WTC11 (cell line): ENCODE data around the gene IFT52. TPM values are rescaled to one million over a fixed set of nuclear protein-coding genes. Genes with fewer than 3 reads are reported as not detected.

Experiments
- ATAC-seq: fragments of 200-7000 bp; cut with Tn5 transposase; 2 replicates; pipeline ENCODE4 v1.10.0; 2021; ENCODE audit warnings: mild to moderate bottlenecking, moderate library complexity
- CTCF ChIA-PET: fragments of 300-600 bp; sonication (Branson Sonifier 250); formaldehyde crosslinking; loops from one replicate; lab custom pipeline; 2021; ENCODE audit warnings: antibody characterized with exemption; lab: Charles Lee
- POLR2A ChIA-PET: fragments of 350-600 bp; sonication (Branson Sonifier 250); formaldehyde crosslinking; loops from one replicate; lab custom pipeline; 2021; ENCODE audit warnings: antibody characterized with exemption; lab: Charles Lee
- DNase-seq: peaks from one replicate; pipeline ENCODE4 v3.0.0; 2021; ENCODE audit warnings: low spot score
- H3K27ac Mint-ChIP-seq: 2 replicates; pipeline ENCODE4 v1.8.0; 2021; ENCODE audit warnings: mixed read lengths
- H3K27me3 Mint-ChIP-seq: 2 replicates; pipeline ENCODE4 v1.8.0; 2021; ENCODE audit warnings: low read depth, mild to moderate bottlenecking, moderate library complexity, mixed read lengths
- H3K36me3 Mint-ChIP-seq: 2 replicates; pipeline ENCODE4 v1.8.0; 2021; ENCODE audit warnings: mixed read lengths
- H3K4me1 Mint-ChIP-seq: 2 replicates; pipeline ENCODE4 v1.8.0; 2022; ENCODE audit warnings: mixed read lengths
- H3K4me3 Mint-ChIP-seq: 2 replicates; pipeline ENCODE4 v1.8.0; 2021; ENCODE audit warnings: mild to moderate bottlenecking, moderate library complexity, mixed read lengths
- H3K9me3 Mint-ChIP-seq: 2 replicates; pipeline ENCODE4 v1.8.0; 2021; ENCODE audit warnings: mixed read lengths
- GABPB1 ChIP-seq: sonication (generic); formaldehyde crosslinking; IDR thresholded peaks from 2 replicates; pipeline ENCODE4 v1.8.1; 2023; ENCODE audit warnings: mild to moderate bottlenecking, missing genetic modification reagents
- GRHL2 ChIP-seq: fragments of 250-450 bp; sonication (Bioruptor Pico); IDR thresholded peaks from 2 replicates; pipeline ENCODE4 v1.8.0; 2022; ENCODE audit warnings: mild to moderate bottlenecking, moderate library complexity; ENCODE audit not compliant: insufficient replicate concordance, severe bottlenecking
- GTF2I ChIP-seq: fragments of 250-450 bp; sonication (Bioruptor Pico); conservative IDR thresholded peaks from 2 replicates; pipeline ENCODE4 v1.4.0; 2021; ENCODE audit warnings: mild to moderate bottlenecking
- HMGXB4 ChIP-seq: sonication (generic); formaldehyde crosslinking; IDR thresholded peaks from 2 replicates; pipeline ENCODE4 v1.8.1; 2023; ENCODE audit warnings: mild to moderate bottlenecking, moderate library complexity, missing genetic modification reagents
- NFATC4 ChIP-seq: fragments of 250-450 bp; sonication (Bioruptor Pico); IDR thresholded peaks from 2 replicates; pipeline ENCODE4 v1.9.0; 2021; ENCODE audit warnings: mild to moderate bottlenecking
- NR1H2 ChIP-seq: sonication (generic); formaldehyde crosslinking; IDR thresholded peaks from 2 replicates; pipeline ENCODE4 v1.9.0; 2021; ENCODE audit warnings: mild to moderate bottlenecking, moderate library complexity, missing genetic modification reagents
- NR3C1 ChIP-seq: sonication (generic); formaldehyde crosslinking; conservative IDR thresholded peaks from 2 replicates; pipeline ENCODE4 v1.8.1; 2023; ENCODE audit warnings: low read depth, mild to moderate bottlenecking, missing genetic modification reagents
- OVOL2 ChIP-seq: fragments of 250-450 bp; sonication (Bioruptor Pico); IDR thresholded peaks from 2 replicates; pipeline ENCODE4 v1.9.0; 2021; ENCODE audit warnings: mild to moderate bottlenecking, borderline replicate concordance
- SOX15 ChIP-seq: fragments of 250-450 bp; sonication (Bioruptor Pico); IDR thresholded peaks from 2 replicates; pipeline ENCODE4 v1.9.0; 2021; ENCODE audit warnings: mild to moderate bottlenecking
- SP1 ChIP-seq: sonication (generic); formaldehyde crosslinking; conservative IDR thresholded peaks from 2 replicates; pipeline ENCODE4 v1.8.1; 2022; ENCODE audit warnings: missing genetic modification reagents
- STAT6 ChIP-seq: sonication (generic); formaldehyde crosslinking; conservative IDR thresholded peaks from 2 replicates; pipeline ENCODE4 v1.8.1; 2023; ENCODE audit warnings: mild to moderate bottlenecking, low read depth, missing genetic modification reagents, moderate library complexity
- TP53 ChIP-seq: sonication (generic); formaldehyde crosslinking; IDR thresholded peaks from 2 replicates; pipeline ENCODE4 v1.8.1; 2023; ENCODE audit warnings: mild to moderate bottlenecking, missing genetic modification reagents
- ZNF219 ChIP-seq: sonication (generic); formaldehyde crosslinking; IDR thresholded peaks from 2 replicates; pipeline ENCODE4 v1.8.0; 2023; ENCODE audit warnings: missing genetic modification reagents, mild to moderate bottlenecking, borderline replicate concordance
- ZNF263 ChIP-seq: sonication (generic); formaldehyde crosslinking; IDR thresholded peaks from 2 replicates; pipeline ENCODE4 v1.8.1; 2022; ENCODE audit warnings: low read depth, mild to moderate bottlenecking, moderate library complexity, missing genetic modification reagents
- ZNF396 ChIP-seq: fragments of 250-450 bp; sonication (Bioruptor Pico); IDR thresholded peaks from 2 replicates; pipeline ENCODE4 v1.8.0; 2021; ENCODE audit warnings: mild to moderate bottlenecking, moderate library complexity, borderline replicate concordance
- total RNA-seq: library from RNA; stranded (reverse); gene quantifications from 3 replicates; pipeline ENCODE4 v1.2.3, GENCODE V29; 2021
- TF ChIP-seq, protein P1 (sequence below): fragments of 250-450 bp; sonication (Bioruptor Pico); IDR thresholded peaks from 2 replicates; pipeline ENCODE4 v1.8.0; 2021; ENCODE audit warnings: mild to moderate bottlenecking
- TF ChIP-seq, protein P2 (sequence below): sonication (generic); formaldehyde crosslinking; IDR thresholded peaks from 2 replicates; pipeline ENCODE4 v1.8.1; 2023; ENCODE audit warnings: mild to moderate bottlenecking, missing genetic modification reagents, borderline replicate concordance
- TF ChIP-seq, protein P3 (sequence below): sonication (generic); formaldehyde crosslinking; IDR thresholded peaks from 2 replicates; pipeline ENCODE4 v1.8.0; 2022; ENCODE audit warnings: mild to moderate bottlenecking, missing genetic modification reagents
- TF ChIP-seq, protein P4 (sequence below): sonication (generic); formaldehyde crosslinking; IDR thresholded peaks from 2 replicates; pipeline ENCODE4 v1.8.0; 2022; ENCODE audit warnings: missing genetic modification reagents
- TF ChIP-seq, protein P5 (sequence below): sonication (generic); formaldehyde crosslinking; IDR thresholded peaks from 2 replicates; pipeline ENCODE4 v1.8.0; 2022; ENCODE audit warnings: mild to moderate bottlenecking, missing genetic modification reagents

The IFT52 gene
- total RNA-seq, 1 experiment from 2014 or later = 27.5 TPM

GRCh38 chr20:43570496-43570895, 20.2 kb upstream of the IFT52 start:
- DNase-seq (no peak), ATAC-seq (no peak)
- no peaks in the 10 kb centered on the region for H3K27me3 Mint-ChIP-seq
- no peaks in the 10 kb centered on the region for H3K36me3 Mint-ChIP-seq
- H3K4me3 Mint-ChIP-seq = no peak overlapping the region
- no peak overlapping the region for H3K27ac Mint-ChIP-seq
- H3K9me3 Mint-ChIP-seq = no peaks in the 10 kb centered on the region
- H3K4me1 Mint-ChIP-seq = peaks cover 4% of the 10 kb centered on the region
- CTCF ChIA-PET = interaction anchor here (2.2 kb wide), 1 partner anchor 33 kb away, joined by 9 read pairs; no protein-coding TSS in a partner anchor
- POLR2A ChIA-PET = interaction anchor here (0.6 kb wide), 1 partner anchor 128 kb away, joined by 6 read pairs; no protein-coding TSS in a partner anchor
- TF ChIP-seq, protein P1, sequence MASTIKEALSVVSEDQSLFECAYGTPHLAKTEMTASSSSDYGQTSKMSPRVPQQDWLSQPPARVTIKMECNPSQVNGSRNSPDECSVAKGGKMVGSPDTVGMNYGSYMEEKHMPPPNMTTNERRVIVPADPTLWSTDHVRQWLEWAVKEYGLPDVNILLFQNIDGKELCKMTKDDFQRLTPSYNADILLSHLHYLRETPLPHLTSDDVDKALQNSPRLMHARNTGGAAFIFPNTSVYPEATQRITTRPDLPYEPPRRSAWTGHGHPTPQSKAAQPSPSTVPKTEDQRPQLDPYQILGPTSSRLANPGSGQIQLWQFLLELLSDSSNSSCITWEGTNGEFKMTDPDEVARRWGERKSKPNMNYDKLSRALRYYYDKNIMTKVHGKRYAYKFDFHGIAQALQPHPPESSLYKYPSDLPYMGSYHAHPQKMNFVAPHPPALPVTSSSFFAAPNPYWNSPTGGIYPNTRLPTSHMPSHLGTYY (CRISPR knock-in tag) = no peak
- TF ChIP-seq SP1 (CRISPR knock-in tag) (no peak), HMGXB4 (CRISPR knock-in tag) (no peak), GRHL2 (CRISPR knock-in tag) (no peak), NR1H2 (CRISPR knock-in tag) (no peak), GABPB1 (no peak), ZNF219 (CRISPR knock-in tag) (no peak)
- TF ChIP-seq, protein P2, sequence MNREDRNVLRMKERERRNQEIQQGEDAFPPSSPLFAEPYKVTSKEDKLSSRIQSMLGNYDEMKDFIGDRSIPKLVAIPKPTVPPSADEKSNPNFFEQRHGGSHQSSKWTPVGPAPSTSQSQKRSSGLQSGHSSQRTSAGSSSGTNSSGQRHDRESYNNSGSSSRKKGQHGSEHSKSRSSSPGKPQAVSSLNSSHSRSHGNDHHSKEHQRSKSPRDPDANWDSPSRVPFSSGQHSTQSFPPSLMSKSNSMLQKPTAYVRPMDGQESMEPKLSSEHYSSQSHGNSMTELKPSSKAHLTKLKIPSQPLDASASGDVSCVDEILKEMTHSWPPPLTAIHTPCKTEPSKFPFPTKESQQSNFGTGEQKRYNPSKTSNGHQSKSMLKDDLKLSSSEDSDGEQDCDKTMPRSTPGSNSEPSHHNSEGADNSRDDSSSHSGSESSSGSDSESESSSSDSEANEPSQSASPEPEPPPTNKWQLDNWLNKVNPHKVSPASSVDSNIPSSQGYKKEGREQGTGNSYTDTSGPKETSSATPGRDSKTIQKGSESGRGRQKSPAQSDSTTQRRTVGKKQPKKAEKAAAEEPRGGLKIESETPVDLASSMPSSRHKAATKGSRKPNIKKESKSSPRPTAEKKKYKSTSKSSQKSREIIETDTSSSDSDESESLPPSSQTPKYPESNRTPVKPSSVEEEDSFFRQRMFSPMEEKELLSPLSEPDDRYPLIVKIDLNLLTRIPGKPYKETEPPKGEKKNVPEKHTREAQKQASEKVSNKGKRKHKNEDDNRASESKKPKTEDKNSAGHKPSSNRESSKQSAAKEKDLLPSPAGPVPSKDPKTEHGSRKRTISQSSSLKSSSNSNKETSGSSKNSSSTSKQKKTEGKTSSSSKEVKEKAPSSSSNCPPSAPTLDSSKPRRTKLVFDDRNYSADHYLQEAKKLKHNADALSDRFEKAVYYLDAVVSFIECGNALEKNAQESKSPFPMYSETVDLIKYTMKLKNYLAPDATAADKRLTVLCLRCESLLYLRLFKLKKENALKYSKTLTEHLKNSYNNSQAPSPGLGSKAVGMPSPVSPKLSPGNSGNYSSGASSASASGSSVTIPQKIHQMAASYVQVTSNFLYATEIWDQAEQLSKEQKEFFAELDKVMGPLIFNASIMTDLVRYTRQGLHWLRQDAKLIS = no peak
- TF ChIP-seq, protein P3, sequence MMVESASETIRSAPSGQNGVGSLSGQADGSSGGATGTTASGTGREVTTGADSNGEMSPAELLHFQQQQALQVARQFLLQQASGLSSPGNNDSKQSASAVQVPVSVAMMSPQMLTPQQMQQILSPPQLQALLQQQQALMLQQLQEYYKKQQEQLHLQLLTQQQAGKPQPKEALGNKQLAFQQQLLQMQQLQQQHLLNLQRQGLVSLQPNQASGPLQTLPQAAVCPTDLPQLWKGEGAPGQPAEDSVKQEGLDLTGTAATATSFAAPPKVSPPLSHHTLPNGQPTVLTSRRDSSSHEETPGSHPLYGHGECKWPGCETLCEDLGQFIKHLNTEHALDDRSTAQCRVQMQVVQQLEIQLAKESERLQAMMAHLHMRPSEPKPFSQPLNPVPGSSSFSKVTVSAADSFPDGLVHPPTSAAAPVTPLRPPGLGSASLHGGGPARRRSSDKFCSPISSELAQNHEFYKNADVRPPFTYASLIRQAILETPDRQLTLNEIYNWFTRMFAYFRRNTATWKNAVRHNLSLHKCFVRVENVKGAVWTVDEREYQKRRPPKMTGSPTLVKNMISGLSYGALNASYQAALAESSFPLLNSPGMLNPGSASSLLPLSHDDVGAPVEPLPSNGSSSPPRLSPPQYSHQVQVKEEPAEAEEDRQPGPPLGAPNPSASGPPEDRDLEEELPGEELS = no peak

- no peak for ATAC-seq
- Mint-ChIP-seq H3K36me3 (no peaks in the 10 kb centered on the region), H3K27ac (no peak overlapping the region), H3K27me3 (no peaks in the 10 kb centered on the region), H3K4me3 (no peak overlapping the region), H3K9me3 (no peaks in the 10 kb centered on the region), H3K4me1 (peaks cover 4% of the 10 kb centered on the region)
- no peak for DNase-seq
- ChIA-PET POLR2A (no interaction called here), CTCF (interaction anchor here (0.8 to 1.0 kb wide), 4 partner anchors 13 to 123 kb away, joined by 3 read pairs; no protein-coding TSS in a partner anchor)
- TF ChIP-seq, protein P4, sequence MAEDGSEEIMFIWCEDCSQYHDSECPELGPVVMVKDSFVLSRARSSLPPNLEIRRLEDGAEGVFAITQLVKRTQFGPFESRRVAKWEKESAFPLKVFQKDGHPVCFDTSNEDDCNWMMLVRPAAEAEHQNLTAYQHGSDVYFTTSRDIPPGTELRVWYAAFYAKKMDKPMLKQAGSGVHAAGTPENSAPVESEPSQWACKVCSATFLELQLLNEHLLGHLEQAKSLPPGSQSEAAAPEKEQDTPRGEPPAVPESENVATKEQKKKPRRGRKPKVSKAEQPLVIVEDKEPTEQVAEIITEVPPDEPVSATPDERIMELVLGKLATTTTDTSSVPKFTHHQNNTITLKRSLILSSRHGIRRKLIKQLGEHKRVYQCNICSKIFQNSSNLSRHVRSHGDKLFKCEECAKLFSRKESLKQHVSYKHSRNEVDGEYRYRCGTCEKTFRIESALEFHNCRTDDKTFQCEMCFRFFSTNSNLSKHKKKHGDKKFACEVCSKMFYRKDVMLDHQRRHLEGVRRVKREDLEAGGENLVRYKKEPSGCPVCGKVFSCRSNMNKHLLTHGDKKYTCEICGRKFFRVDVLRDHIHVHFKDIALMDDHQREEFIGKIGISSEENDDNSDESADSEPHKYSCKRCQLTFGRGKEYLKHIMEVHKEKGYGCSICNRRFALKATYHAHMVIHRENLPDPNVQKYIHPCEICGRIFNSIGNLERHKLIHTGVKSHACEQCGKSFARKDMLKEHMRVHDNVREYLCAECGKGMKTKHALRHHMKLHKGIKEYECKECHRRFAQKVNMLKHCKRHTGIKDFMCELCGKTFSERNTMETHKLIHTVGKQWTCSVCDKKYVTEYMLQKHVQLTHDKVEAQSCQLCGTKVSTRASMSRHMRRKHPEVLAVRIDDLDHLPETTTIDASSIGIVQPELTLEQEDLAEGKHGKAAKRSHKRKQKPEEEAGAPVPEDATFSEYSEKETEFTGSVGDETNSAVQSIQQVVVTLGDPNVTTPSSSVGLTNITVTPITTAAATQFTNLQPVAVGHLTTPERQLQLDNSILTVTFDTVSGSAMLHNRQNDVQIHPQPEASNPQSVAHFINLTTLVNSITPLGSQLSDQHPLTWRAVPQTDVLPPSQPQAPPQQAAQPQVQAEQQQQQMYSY (CRISPR knock-in tag) = no peak
- no peak for TF ChIP-seq OVOL2 (CRISPR knock-in tag)
- no peak for TF ChIP-seq STAT6 (CRISPR knock-in tag)
- TF ChIP-seq NR3C1 (CRISPR knock-in tag) = no peak
- TF ChIP-seq GABPB1 = no peak
- no peak for TF ChIP-seq ZNF263 (CRISPR knock-in tag)
- TF ChIP-seq TP53 (CRISPR knock-in tag) = no peak
- TF ChIP-seq SOX15 = no peak
- TF ChIP-seq, protein P5, sequence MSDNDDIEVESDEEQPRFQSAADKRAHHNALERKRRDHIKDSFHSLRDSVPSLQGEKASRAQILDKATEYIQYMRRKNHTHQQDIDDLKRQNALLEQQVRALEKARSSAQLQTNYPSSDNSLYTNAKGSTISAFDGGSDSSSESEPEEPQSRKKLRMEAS (CRISPR knock-in tag) = no peak
- no peak for TF ChIP-seq GTF2I (CRISPR knock-in tag)
- no peak for TF ChIP-seq ZNF396 (CRISPR knock-in tag)
- no peak for TF ChIP-seq NFATC4 (CRISPR knock-in tag)
Measured at GRCh38 chr20:43571310-43571709, 19.4 kb upstream of the IFT52 start.
